Activated CD8-positive, alpha-beta memory T cell treated with anti-CD3 and anti-CD28 coated beads for 1 hour (primary cell): ENCODE results near the gene DCLK2.

ENCODE experiments used
- DNase-seq, 2 donors: peaks; one replicate each; pipeline ENCODE4 v3.0.0-alpha.2; 2020; ENCODE audit warnings: low read depth in 1 of 2; ENCODE audit errors: extremely low read depth in 1 of 2

DCLK2 gene

GRCh38 chr4:150068300-150068960 lies 9.8 kb upstream of the DCLK2 start:
- no peak for DNase-seq

DNA sequence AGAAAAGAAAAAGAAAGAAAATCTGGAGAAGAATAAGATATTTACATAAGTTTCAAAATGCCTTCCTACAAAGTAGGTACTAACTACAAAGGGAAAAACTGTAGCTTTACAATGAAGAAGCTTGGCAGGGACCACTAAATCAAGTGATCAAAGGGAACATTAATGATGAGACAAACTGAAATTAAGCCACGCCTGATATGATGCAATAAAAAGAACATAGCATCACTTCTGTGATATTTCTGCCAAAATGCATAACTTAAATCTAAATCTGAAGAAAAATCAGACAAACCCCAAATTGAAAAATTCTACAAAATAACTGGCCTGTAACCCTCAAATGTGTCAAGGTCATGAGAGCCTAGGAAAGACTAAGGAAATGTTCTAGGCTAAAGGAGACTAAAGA lies 8.9 kb upstream of the DCLK2 start:
- no peak for DNase-seq

DNA sequence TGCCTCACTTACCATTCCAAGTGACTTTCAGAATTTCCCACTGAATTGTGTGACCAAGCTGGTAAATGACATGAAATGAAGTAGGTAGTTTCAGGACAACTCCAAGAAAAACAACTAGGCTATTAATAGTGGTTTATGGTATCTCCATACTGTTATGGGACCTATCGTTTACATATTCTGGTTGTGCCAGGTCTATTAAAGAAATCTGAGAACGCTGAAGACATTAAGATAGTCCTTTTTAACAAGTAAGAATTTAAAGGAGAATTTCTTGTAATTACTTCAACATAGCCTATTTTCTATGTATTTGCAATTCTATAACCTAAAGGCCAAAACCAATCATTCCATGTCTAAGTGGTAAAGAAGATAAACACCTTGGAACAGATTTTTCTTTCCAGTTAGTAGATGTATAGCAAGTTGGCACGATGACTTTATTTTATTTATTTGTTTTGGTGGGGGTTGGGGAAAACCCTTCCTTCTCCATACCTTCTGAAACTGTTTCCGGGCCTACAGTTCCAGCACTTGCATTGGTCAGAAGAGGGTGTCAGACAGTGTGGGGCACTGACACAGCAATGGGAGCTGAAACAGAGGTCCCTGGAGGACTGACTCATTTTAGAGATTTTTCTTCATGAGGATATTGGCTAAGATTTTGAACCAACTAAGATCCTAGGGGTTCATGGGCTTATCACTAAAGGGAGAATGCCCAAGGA lies 7.6 kb upstream of the DCLK2 start:
- DNase-seq = no peak

GRCh38 chr4:150072471-150072870 lies 5.8 kb upstream of the DCLK2 start:
- DNase-seq = no peak

- DNase-seq = no peak
Observed at GRCh38 chr4:150072906-150073714, 5.1 kb upstream of the DCLK2 start.

DNA sequence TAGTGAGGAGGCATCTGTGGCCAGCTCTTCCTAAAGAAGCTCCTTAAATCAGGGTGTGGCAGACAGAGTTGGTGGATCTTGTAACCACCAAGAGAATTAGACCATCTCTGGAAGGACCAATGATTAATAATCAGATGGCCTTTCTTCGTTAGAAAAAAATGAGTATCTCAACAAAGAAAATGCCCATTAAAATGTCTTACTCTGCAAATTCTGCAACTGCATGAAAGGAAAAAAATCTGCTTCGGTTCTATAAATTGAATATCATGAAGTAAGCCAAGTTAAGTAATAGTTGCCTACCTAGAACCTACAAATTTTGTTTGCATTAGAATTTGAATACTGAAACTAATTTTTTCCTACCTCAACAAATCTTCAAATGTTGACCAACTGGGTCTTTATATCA lies 4.2 kb upstream of the DCLK2 start:
- no peak for DNase-seq

GRCh38 chr4:150078579-150079080 lies 385 bp downstream of the DCLK2 start:
- DNase-seq = no peak

DNA sequence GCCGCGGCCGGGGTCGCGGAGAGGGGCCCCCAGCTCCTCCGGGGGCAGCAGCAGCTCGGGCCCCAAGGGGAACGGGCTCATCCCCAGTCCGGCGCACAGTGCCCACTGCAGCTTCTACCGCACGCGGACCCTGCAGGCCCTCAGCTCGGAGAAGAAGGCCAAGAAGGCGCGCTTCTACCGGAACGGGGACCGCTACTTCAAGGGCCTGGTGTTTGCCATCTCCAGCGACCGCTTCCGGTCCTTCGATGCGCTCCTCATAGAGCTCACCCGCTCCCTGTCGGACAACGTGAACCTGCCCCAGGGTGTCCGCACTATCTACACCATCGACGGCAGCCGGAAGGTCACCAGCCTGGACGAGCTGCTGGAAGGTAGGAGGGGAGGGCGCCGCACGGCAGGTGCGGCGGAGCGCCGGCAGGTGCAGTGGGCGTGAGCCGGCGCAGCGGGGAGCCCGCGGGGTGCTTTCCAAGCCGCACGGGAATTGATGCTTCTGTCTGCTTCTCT lies 886 bp downstream of the DCLK2 start:
- DNase-seq = no peak

GRCh38 chr4:150080337-150080736 lies 2.1 kb downstream of the DCLK2 start:
- no peak for DNase-seq

- no peak for DNase-seq
Observed at GRCh38 chr4:150080875-150081274, 2.6 kb downstream of the DCLK2 start.

DNA sequence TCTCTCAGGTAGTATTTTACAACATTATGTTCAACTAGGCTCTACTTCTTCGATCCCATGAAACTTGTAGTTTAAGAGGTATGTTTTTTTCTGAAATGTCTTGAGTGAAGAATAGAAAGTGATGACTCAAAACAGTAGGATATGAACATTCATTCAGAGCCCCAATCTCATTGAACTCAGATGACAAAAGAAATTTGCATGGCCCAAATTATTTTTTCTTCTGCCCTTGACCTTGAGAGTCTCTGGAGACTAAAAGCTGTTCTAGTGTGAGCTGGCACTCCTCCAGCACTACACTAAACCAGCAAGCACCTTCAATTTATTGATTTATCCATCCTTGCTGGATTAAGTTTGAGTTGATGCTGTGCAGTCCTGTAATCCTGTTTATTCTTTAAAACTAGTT lies 4.0 kb downstream of the DCLK2 start:
- no peak for DNase-seq

DNA sequence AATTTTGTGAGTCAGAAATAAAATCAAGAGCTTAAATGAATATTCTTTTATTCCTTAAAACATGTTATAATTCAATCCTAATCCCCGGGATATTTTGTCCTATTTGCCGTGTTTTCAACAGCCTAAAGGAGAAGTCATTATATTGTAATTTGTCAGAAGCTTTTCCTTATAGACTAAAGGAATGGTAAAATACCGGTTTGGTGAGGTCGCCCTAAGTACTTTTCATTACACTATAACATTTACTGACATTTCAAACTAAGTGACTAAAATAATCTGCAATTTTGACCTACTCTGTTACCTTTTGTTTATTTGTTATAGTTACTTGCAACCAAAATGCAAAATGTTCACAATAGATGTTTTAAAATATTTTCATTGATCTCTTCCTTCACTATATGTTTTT lies 8.8 kb downstream of the DCLK2 start:
- DNase-seq = no peak

DNA sequence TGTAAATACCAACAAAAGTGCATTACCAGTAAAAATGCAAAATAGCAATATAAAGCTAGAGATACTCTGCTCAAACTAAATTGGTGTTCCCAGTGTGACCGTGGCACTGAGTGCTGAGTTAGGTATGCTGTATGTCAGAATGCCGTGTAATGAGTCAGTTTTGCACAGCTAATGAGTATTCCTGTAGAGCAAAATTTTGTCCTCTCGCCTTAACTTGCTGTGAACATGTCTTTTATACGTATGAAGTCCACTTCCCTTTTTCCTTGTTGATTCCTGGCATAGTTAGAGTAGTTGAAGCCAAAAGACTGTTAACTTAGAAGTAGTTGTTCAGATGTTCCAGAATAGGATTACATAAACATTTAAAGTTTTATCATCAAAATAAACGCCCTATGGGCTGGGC lies 11.5 kb downstream of the DCLK2 start:
- no peak for DNase-seq

DNA sequence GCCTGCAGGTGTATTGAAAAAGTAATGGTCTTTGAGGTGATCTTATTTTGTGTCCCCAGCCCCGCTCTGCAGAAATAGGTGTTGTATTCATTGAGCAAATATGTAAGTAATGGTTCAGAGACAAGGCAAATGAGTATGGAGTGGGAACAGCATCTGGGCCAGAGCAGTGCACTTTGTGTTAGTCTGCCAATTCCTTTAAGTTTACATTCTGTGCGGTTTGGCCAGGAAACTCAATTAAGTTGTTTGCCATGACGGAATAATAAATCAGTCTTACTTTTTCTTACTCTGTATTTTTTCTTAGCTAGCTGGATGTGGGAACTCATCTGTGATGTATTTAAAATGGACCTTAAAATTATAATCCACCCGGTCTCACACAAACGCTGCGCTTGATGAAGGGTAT lies 12.6 kb downstream of the DCLK2 start:
- no peak for DNase-seq

- no peak for DNase-seq
Observed at GRCh38 chr4:150094676-150095075, 16.4 kb downstream of the DCLK2 start.

DNA sequence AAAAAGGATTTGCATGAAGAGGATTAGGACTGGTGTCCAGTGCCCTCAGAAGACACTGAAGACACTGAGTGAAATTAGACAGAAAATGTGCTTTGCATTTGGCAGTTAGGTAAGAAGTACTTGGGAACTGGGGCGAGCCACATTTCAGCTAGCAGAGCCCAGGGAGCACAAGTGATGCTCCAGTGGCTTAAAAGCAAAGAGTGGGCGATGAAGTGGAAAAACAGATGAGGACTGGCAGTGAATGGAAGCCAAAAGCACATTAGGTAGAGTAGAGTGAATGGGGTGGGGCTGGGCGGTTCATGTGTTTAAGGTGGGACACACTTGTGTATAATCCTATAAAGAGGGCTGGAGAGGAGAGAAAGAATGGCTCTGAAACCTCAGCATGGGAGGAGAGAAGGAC lies 18.4 kb downstream of the DCLK2 start:
- DNase-seq = no peak

DNA sequence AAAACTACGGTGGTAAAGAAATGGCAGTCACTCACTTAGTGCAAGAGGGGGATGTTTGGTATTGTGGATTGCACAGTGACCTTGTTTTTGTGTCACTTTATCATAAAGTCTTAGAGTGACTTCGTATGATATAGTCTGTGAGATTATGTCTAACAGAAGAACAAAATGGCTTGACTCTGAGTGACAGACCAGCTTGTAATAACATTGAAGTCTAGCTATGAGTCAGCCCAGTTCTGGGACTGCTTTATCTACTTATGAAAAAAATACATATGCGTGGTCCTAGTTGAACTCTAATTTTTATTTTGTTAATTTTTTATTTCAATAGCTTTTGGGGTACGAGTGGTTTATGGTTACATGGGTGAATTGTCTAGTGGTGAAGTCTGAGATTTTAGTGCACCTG lies 20.0 kb downstream of the DCLK2 start:
- DNase-seq = no peak

- DNase-seq = no peak
Observed at GRCh38 chr4:150104404-150105027, 26.3 kb downstream of the DCLK2 start.

GRCh38 chr4:150106886-150107285 lies 28.6 kb downstream of the DCLK2 start:
- DNase-seq = no peak

DNA sequence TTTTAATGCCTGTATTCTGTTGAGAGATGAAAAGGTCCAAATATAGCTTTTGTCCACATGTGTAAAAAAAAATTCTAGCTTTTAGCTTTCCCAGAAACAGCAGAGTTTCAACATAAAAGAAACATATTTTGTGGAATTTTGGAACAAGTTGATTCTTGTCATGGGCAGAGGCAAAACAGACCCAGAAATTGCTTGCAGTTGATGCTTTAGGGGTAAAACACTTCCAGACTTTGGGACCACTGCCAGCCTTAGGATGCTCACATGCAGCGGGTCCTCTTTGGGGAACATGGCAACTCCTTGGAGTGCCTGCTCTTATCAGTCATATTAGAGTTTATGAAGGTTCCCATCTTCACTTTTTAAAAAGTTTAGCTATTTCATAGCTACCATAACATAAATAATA lies 30.4 kb downstream of the DCLK2 start:
- DNase-seq = no peak

GRCh38 chr4:150114641-150115040 lies 36.4 kb downstream of the DCLK2 start:
- no peak for DNase-seq
